Heart left ventricle (tissue), 13 donors: ENCODE data around the gene SDSL.

ENCODE experiments used
- CTCF ChIP-seq, 12 donors: fragments of 200-600 bp; sonication (generic) in 4 of 12; IDR thresholded peaks; one replicate each; pipeline versions ENCODE4 v1.5.0 to v1.8.0; 2018 to 2022; ENCODE audit warnings: antibody characterized with exemption in 12 of 12, mild to moderate bottlenecking in 5 of 12
- POLR2A ChIP-seq, 2 donors: fragments of 450-650 bp; IDR thresholded peaks; one replicate each; pipeline ENCODE4 v1.6.1; 2017; ENCODE audit warnings: antibody characterized with exemption in 2 of 2, mild to moderate bottlenecking in 2 of 2, moderate library complexity in 2 of 2
- donor health status: ischemic (EF 13 %, LVEDD 7.1; RV severe dilation, severe dysfunction).
- donor health status: DM: no; HTN: yes; CAD: no.
- donor health status: DM: no; HTN: no; CAD: no.
- donor health status: ischemic (EF 25% LVEDD 6.9; RV normal size, moderate dysfunction).
- donor health status: ischemic (EF 25% LVEDD 5.7; RV mildly dilated, moderate dysfunction).
- donor health status: ischemic (EF 35%, LVEDD 5.7; RV mildly dilated, moderate dysfunction).
- donor health status: nonischemic (EF 11% LVEDD 7.7; RV severe dilation, severe dysfunction).
- donor health status: DM: yes; HTN: yes; CAD: no.
- donor health status: PGD.
- donor health status: ischemic (EF 29% LVEDD 5.4; RV normal size, mild dysfunction).
- donor health status: nonischemic (EF 23%, LVEDD 6.1; RV moderate dilation, normal function).

- TF ChIP-seq CTCF (IDR thresholded peaks at IDR 0.05) (no peak), POLR2A (IDR thresholded peaks at IDR 0.05) (no peak)
Observed at GRCh38 chr12:113479216-113479589, 57.0 kb downstream of the SDSL start.
